Erythroblast (primary cell): ENCODE data around the gene KIRREL3.

Experiments used
- GATA1 ChIP-seq: IDR thresholded peaks from 2 replicates; pipeline ENCODE4 v1.6.1; 2011; ENCODE audit warnings: low read depth, mild to moderate bottlenecking, control low read depth, low read length, moderate library complexity
- POLR2A ChIP-seq: IDR thresholded peaks from 2 replicates; pipeline ENCODE4 v1.6.1; 2011; ENCODE audit warnings: mild to moderate bottlenecking, low read length

- TF ChIP-seq POLR2A (no peak), GATA1 (no peak)
These were observed 381.1 kb downstream of the KIRREL3 start for GRCh38 chr11:126619516-126619915.
